HL-60/S4 (cell line): Measurements from ENCODE around the gene SLC66A3.

ENCODE experiments used
- in situ Hi-C: fragments of 300-500 bp; cut with MboI; formaldehyde crosslinking; loops from 2 replicates; pipeline ENCODE4 v1.14.3; 2022; ENCODE audit warnings: low sequenced_read_pairs

Gene SLC66A3

GRCh38 chr2:11155381-11156035, at the start of gene SLC66A3:
SLC66A3 (plus strand) TSS chr2:11155467; CDS start chr2:11155547, 80 bp downstream.
- in situ Hi-C loops = no loop called here

- in situ Hi-C loops = no loop called here
Measured at GRCh38 chr2:11109002-11109401, 46.3 kb upstream of the SLC66A3 start.

- in situ Hi-C loops = no loop called here
Measured at GRCh38 chr2:11112870-11113428, 42.3 kb upstream of the SLC66A3 start.

- in situ Hi-C loops = no loop called here
Measured at GRCh38 chr2:11117776-11118175, 37.5 kb upstream of the SLC66A3 start.

- in situ Hi-C loops = no loop called here
Measured at GRCh38 chr2:11118761-11119160, 36.5 kb upstream of the SLC66A3 start.

GRCh38 chr2:11121099-11121822, 34.0 kb upstream of the SLC66A3 start:
- in situ Hi-C loops = loop anchor here (5.0 kb wide), 1 partner anchor 284 kb away; no protein-coding TSS in a partner anchor

- in situ Hi-C loops = loop anchor here (5.0 kb wide), 1 partner anchor 284 kb away; no protein-coding TSS in a partner anchor
Measured at GRCh38 chr2:11121823-11122155, 33.5 kb upstream of the SLC66A3 start.

GRCh38 chr2:11122380-11122779, 32.9 kb upstream of the SLC66A3 start:
- in situ Hi-C loops = loop anchor here (5.0 kb wide), 1 partner anchor 285 kb away; no protein-coding TSS in a partner anchor

- in situ Hi-C loops = loop anchor here (5.0 kb wide), 1 partner anchor 286 kb away; no protein-coding TSS in a partner anchor
Measured at GRCh38 chr2:11123001-11123809, 32.1 kb upstream of the SLC66A3 start.

- in situ Hi-C loops = loop anchor here (5.0 kb wide), 1 partner anchor 287 kb away; no protein-coding TSS in a partner anchor
Measured at GRCh38 chr2:11123856-11124759, 31.2 kb upstream of the SLC66A3 start.

- in situ Hi-C loops = loop anchor here (5.0 to 25.0 kb wide), 2 partner anchors 287 to 463 kb away; no protein-coding TSS in a partner anchor
Measured at GRCh38 chr2:11124760-11125068, 30.6 kb upstream of the SLC66A3 start.

GRCh38 chr2:11127761-11128160, 27.5 kb upstream of the SLC66A3 start:
- in situ Hi-C loops = loop anchor here (25.0 kb wide), 1 partner anchor 460 kb away; no protein-coding TSS in a partner anchor

- in situ Hi-C loops = loop anchor here (25.0 kb wide), 1 partner anchor 459 kb away; no protein-coding TSS in a partner anchor
Measured at GRCh38 chr2:11128243-11128951, 26.9 kb upstream of the SLC66A3 start.

- in situ Hi-C loops = loop anchor here (10.0 to 25.0 kb wide), 2 partner anchors 285 to 457 kb away; no protein-coding TSS in a partner anchor
Measured at GRCh38 chr2:11129598-11130449, 25.4 kb upstream of the SLC66A3 start.

GRCh38 chr2:11131166-11131920, 23.9 kb upstream of the SLC66A3 start:
- in situ Hi-C loops = loop anchor here (10.0 to 25.0 kb wide), 2 partner anchors 283 to 456 kb away; no protein-coding TSS in a partner anchor

- in situ Hi-C loops = loop anchor here (10.0 to 25.0 kb wide), 2 partner anchors 283 to 455 kb away; no protein-coding TSS in a partner anchor
Measured at GRCh38 chr2:11132036-11132671, 23.1 kb upstream of the SLC66A3 start.
